GM21717 (cell line): ENCODE results near the gene TOB1.

Experiments
- ATAC-seq: cut with Tn5 transposase; IDR thresholded peaks from one replicate; pipeline ENCODE4 v1.9.1; 2021; ENCODE audit warnings: mild to moderate bottlenecking, moderate library complexity; ENCODE audit not compliant: unreplicated experiment

TOB1 gene

DNA sequence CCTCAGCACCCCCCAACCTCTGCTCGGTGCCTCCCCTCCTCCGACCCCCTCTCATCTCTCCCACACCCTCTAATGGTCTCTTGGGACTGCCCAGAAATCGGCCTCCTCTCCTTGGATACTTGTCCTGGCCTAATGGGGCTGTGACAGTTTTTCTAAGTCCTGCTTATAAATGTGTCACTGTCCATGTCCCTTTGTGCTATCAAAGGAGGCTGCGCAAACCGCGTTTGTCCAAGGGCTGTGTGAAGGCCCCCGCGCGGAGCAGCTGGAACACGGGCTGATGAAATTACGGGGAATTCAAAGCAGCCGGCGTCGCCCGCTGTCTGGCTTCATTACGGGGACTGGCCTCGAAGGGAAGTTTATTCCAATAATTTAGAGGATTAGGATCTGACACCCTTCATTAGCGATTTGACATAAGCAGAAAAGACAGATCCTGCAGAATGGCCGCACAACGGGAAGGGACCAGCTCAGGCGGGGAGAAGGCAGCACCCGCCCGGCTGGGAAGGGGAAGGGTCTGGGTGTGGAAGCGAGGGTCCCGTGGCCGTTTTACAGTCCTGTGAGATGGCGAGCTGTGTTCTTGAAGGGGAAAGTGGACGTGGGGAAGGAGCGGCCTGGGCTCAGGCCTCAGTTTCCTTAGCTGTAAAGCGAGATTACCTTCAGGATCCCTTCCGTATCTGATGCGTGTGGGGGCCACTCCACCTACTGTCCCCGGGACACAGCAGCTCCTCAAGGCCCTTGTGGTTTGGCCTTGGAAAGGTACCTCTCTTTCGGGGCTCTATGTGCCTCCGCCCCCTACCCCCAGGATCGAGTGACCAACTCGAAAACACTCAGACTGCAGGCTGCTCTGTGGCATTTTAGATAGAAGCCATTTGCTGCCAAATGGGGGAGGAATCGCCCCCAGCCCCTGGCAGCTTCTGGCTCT is 32.4 kb downstream of the TOB1 start:
- no peak for ATAC-seq

DNA sequence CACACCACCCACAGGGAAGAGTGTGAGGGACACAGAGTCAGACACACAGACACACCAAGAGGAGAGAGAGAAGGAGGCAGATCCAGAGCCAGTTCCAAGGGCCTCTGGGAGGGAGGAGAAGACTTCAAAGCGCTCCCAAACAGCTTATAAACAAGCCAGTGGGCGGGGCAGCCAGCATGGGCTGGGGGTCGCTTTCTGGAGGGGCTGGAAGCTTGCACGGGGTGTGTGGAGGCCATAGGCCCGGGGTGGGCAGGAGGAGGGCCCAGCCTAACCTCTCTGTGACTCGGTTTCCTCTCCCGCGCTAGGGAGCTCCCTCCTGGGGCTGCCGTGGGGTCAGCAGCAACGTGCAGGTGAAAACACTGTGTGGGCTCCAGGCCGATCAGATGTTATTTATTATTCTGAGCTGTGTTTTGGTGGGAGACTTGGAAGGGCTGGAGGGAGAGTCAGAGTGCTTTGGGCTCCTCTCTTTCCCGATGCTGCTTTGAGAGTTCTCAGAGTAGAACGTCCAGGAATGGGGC is 33.2 kb downstream of the TOB1 start:
- ATAC-seq, result no peak

DNA sequence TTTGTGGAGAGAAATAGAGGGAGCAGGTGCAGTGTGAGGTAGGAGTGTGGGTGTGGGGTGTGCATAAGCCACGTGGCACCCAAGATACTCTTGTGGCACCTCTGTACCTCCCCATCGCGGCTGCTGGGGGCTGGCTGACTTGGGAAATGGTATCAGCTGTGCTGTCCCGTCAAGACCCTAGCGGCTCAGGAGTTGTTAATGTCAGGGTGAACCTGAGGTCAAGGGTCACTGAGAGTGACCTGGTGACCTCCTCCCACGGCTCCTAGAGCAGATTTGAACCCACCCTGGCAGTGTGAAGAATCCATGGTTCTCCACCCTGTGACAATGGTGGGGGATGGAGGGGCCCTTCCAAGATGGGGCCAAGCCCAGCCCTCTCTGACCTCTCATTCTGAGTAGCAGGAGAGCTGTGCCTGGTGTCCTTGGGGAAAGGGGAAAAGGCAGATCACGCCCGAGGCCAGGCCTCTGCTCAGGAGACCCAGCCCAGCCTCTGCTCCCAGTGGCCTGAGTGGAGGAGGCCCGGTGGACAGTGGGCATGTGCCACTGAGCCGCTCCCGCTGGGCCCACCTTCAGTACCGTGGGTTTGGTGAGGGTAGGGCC is 33.8 kb downstream of the TOB1 start:
- ATAC-seq, result no peak

DNA sequence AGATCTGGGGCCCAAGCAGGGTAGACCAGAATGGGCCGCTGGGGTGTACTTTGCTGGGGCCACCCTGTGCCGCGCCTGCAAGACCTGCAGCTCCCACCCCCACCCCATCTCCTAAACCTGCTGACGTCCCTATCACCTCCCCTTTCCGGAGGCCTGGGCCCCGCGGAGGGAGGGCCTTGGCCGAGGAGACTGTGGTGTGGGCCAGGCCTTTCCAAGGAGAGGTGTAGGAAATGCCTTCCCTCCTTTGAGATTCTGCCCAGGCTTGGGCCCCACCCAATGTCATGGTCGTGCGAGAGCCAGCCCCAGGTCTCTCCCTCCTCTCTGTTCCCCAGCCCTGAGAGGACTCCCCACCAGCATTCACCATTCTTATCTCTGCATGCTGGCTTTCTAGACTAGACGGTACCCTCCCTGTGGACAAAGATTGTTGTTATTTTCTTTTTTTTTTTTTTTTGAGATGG is 34.7 kb downstream of the TOB1 start:
- no peak for ATAC-seq

DNA sequence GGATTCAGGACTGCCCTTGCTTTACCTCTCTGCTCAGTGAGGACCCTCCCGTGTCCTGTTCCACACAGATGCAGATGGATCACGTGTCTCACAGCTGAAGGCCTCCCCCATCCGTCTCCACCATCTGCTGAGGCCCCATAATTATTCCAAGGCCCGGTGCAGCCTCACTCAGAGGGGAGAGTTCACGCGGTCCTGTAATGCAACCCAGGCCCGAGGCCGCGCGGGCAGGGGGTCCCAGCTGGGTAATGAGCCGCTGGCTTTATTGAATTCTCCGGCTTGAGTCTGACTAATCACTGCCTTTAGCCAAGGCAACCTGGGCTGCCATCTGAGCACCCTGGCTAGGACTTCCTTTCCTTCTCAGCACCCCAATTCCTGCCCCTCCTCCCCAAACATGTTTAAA is 35.2 kb downstream of the TOB1 start:
- ATAC-seq, result no peak

DNA sequence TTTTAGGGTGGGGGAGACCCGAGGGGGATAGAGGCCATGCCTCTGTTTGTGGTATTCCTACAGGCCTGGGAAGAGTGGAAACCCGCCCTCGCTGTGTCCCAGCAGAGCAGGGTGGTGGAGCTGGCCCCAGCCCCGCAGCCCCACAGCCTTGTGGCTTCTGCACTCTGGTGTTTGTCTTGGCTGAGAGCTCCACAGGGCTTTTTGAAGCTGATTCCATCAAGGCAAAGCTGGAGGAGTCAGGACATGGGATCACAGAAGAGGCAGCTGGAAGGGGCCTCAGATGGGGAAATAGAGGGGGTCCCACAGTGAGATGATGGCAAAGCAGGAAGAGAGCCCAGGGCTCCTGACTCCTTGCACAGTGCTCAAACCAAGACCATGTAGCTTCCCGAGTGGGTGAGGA is 35.8 kb downstream of the TOB1 start:
- no peak for ATAC-seq

DNA sequence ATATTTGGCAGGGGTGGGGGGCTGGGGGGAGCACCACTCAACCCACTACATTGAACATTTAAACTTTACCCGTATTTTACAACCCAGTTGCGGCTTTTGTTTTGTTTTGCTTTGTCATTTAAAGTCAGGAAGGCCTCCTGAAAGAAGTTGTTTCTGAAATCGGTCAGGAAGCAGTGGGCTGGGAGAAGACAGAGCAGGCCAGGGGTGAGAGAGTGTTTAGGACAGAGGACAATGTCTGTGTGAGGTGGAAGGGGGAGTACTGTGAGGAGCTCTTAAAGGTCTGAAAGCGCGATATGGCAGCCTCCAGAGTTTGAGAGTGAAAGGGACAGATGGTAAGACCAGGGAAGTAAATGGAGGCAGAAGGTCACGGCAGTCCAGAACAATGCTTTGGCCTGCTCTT is 36.8 kb downstream of the TOB1 start:
- ATAC-seq, result no peak

DNA sequence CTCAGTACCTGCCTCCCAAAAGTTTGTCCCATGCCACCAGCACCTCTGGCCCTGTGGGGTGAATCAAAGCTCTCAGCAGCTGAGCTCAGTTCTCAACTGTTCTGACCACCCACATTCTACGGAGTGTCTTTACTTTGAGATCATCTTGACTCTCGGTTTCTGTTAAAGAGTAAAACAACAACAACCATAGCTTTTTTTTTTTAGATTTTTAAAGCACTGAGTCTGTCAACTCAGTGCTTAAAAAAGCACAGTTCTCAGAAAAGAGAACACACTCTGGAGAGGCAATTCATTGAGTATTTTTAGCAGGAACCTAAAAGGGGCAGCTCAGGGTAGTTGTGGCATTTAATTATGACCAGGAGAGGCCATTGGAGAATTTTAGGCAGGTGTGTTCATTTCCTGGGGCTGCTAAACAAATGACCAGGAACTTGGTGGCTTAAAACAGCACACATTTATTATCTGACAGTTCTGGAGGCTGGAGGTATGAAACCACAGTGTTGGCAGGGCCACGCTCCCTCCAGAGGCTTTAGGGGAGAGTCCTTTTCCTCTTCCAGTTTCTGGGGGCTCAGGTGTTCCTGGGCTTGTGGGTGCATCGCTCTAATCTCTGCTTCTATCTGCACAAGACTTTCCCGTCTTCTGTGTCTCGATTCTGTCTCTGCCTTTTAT is 37.5 kb downstream of the TOB1 start:
- peak; percentile 68 for ATAC-seq

DNA sequence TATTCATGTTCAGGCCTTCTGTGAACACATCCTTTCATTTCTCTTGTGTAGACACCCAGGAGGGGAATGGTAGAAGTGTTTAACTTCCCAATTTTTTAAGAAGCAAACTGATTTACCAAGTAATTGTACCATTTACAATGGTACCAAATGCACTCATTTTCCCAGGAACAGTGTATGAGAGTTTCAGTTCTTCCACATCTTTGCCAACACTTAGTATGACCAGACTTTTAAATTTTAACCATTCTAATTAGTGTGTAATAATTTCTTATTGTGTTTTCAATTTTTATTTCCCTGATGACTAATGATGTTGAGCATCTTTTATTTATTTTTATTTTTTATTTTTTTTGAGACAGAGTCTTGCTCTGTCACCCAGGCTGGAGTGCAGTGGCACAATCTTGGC is 41.0 kb downstream of the TOB1 start:
- no peak for ATAC-seq

DNA sequence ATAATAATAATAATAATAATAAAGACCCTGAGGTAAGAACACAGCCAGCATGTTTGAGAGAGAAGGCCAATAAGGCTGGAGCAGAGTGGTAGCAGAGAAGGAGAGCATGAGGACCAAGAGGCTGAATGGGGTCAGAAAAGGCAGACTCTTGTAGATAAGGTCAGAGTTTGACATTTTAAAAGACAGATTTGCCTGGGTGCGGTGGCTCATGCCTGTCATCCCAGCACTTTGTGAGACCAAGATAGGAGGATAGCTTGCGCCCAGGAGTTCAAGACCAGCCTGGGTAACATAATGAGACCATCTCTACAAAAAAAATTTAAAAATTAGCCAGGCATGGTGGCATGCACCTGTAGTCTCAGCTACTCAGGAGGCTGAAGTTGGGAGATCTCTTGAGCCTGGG is 41.7 kb downstream of the TOB1 start:
- no peak for ATAC-seq

DNA sequence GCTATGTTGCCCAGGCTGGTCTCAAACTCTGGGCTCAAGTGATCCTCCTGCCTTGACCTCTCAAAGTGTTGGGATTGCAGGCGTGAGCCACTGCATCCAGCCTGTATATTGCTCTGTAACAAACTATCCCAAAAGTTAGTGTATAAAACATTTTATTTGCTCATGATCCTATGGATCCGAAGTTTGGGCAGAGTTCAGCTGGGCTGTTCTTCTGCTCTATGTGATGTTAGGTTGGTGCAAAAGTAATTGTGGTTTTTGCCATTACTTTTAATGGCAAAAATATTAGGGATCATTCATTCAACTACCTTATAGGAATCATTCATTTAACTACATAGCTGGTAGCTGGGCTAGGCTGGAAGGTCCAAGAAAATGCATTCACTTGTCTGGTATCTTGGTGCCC is 43.6 kb downstream of the TOB1 start:
- no peak for ATAC-seq

DNA sequence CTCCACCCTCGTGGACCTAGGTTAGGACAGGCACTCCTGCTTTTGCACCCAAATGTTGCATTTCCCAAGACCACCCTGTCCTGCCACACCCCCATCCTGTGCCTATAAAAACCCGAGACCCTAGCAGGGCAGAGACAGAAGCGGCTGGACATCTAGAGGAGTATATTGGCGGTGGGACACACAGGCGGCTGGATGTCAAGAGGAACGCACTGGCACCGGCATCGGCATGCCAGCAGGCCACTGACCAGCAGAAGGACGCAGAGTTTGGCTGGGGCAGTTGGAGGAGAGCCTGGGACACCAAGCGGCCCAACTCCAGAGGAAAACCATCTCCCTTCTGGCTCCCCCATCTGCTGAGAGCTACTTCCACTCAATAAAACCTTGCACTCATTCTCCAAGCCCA is 45.5 kb downstream of the TOB1 start:
- no peak for ATAC-seq

DNA sequence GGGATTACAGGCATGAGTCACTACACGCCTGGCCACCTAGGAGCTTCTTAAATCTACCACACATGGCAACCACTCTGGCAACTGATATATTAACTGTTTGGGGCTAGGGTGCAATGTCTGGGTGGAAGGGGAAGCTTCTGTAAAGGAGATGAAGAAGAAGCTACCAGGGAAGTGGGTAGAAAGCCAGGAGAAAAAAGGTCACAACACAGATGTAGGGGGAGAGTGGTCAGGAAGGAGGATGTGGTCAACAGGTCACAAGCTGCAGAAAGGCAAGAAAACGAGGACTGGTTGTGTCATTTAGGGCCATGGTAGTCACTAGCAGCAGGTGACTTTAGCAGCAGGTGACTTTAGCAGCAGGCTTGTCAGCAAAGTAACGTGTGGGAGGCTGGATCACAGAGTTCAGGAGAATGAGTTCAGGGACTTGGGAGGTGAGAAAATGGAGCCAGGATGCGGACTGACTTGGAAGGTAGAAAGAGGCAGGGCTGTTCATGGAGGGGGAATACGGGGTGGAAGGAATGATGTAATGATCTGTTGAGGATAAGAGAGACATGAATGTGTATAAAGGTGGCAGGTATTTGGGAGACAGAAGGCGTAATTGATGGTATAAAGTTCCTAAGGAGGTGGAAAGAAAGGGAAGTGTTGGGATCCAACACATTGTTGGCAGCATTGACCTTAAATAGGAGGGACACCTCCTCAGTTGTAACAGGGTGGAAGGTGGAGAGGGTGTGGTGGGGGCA is 47.1 kb downstream of the TOB1 start:
- ATAC-seq, result no peak

DNA sequence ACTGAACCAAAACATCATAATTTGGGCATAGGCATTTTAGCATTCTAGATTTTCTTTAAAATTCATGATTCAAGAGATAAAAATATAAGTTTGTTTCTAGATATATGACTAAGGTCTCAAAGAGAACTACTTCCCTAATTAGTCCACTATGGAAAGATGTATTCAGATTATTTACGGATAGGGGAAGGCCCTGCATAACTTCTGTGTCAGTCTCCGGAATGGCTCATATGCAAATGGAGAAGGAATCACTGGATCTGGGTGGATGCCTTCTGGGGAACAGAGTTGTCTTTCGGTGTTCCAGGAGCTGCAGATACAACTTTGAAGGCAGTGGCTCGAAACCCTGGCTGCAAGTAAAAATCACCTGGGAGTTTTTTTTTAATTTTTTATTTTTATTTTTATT is 47.9 kb downstream of the TOB1 start:
- ATAC-seq, result no peak

DNA sequence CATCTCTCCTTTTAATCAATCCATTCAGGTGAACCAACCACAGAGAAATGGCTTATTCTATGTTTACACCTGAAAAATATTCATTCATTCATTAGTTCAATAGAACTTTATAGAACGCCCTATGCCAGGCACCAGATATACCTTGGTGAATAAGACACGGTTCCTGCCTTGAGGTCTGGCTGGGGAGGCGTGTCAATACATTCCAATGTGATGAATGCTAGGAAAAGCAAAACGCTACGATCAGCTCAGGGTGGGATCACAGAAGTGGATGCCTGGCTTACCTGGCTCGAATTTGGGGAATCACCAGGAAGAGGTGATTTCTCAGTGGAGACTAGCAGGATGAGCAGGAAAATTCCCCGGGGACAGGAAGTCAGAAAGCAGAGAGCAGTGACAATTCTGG is 48.3 kb downstream of the TOB1 start:
- no peak for ATAC-seq

DNA sequence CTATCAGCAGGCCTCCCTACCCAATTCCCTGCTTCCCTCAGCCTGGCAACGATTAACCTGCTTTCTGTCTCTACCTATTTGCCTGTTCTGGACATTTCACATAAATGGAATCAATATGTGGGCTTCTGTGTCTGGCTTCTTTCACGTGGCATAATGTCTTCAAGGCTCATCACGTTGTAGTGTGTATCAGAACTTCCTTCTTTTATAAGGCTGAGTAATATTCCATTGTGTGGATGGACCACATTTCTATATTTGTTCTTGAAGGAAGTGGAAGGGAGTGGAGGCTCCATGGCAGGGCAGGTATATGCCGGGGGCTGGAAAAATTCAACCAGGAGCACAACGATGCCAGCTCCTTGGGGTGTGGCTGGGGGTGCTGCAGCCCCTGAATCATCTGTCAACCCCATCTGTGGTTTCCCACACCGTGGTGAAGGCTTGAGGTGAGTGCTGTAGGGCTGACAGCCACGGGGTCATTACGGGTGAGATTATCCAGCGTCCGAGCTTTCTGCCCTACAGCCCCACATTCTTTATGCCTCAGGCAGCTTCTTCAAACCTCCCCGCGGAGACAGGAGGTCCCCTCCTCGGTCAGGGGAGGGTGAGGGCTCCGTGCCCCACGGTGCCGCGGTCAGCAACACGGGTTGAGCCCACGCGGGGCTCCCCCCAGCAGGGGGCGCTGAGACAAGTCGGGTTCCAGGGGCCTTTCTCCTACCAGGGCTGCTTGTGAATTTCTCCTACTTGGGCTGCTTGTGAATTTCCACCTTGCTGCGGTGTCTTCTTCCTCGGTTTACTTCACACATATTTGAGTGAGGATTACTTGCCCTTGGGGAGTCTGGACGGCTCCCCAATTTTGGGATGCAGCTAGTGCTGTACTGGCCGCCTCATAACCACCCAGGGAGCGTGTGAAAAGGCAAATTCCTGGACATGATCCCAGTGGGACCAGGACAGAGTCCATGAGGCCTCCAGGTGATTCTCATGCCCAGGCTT is 49.1 kb downstream of the TOB1 start:
- no peak for ATAC-seq

DNA sequence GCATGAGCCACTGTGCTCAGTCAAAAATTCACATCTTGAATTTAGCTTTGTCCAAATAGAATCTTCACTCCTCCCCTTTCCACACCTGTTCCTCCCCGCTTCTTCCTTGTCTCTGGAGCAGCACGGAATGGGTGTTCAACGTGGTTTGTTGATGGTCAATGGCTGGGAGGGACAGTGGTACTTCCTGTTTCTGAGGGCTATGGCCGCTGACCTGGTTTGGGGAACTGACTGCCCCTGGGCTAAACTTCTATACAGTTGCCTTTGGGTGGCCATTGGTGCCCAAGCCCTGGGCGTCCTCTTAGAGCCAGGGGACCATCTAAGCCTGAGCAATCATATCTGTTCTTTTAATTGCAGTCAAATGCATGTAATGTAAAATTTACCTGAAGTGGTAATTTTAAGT is 49.9 kb downstream of the TOB1 start:
- ATAC-seq, result no peak

DNA sequence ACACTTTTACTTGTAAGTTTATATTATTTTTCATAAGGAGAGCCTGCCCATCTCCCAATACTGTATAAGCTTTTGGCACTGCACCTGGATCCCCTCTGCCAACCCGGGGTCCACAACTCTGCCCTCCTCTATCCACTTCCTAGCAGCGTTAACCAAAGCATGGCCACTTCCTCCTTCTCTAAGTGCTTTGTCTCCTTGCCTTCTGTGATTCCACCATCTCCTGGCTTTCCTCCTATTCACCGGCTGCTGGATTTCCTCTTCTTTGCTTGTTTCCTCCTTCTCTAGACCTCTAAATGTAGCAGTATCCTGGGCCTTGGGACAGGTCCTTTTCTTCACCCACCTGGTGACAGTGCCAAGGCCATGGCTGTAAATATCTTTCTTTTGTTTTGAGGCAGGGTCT is 50.8 kb downstream of the TOB1 start:
- ATAC-seq, result no peak

DNA sequence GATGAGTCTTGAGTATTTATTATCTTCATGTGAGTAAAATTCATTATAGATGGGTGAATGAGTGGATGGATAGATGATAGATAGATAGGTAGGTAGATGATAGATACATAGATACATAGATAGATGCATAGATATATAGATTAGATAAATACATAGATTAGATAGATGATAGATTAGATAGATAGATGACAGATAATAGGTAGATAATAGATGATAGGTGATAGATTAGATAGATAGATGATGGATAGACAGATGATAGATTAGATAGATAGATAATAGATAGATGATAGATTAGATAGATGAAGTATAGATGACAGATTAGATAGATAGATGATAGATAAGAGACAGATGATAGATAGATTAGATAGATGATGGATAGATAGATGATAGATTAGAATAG is 52.6 kb downstream of the TOB1 start:
- no peak for ATAC-seq
